B cell (primary cell): Measurements from ENCODE around the gene IRX4. TPM values are rescaled to one million over a fixed set of nuclear protein-coding genes. Genes with fewer than 3 reads are reported as not detected.

Experiments used
- ATAC-seq: fragments of 200-7000 bp; cut with Tn5 transposase; one replicate; pipeline ENCODE4 v1.10.0; 2021; ENCODE audit warnings: low read depth, mild to moderate bottlenecking, moderate number of reproducible peaks, moderate library complexity
- CTCF ChIA-PET: fragments of 350-600 bp; sonication (Branson Sonifier 250); formaldehyde crosslinking; loops from one replicate; lab custom pipeline; 2021; ENCODE audit warnings: antibody characterized with exemption, inconsistent platforms; lab: Charles Lee
- POLR2A ChIA-PET: fragments of 350-600 bp; sonication (Branson Sonifier 250); formaldehyde crosslinking; loops from one replicate; lab custom pipeline; 2021; ENCODE audit warnings: antibody characterized with exemption; lab: Charles Lee
- DNase-seq: peaks from one replicate; pipeline ENCODE4 v3.0.0; 2013
- H2AFZ ChIP-seq: 2 replicates; pipeline ENCODE4 v1.6.1; 2012; ENCODE audit warnings: mild to moderate bottlenecking, low read depth, low read length; ENCODE audit not compliant: insufficient read depth, poor library complexity, severe bottlenecking
- H3K27ac ChIP-seq, 2 donors: 1 replicate in 1 of 2; 2 replicates in 1 of 2; pipeline ENCODE4 v1.5.1; 2012 to 2013; ENCODE audit warnings: low read length in 2 of 2, mild to moderate bottlenecking in 2 of 2, moderate library complexity in 1 of 2
- H3K27me3 ChIP-seq, 4 experiments: fragments of 200-600 bp in 1 of 4; sonication (generic) in 1 of 4; replicated peaks in 1 of 4; 1 replicate in 2 of 4; 2 replicates in 2 of 4; pipeline versions ENCODE4 v1.6.1 to v1.7.0; 2013 to 2016; ENCODE audit warnings: low read length in 3 of 4, mild to moderate bottlenecking in 2 of 4, mixed read lengths in 1 of 4, moderate library complexity in 1 of 4; ENCODE audit not compliant: insufficient read depth in 4 of 4, control insufficient read depth in 3 of 4; ENCODE audit errors: control extremely low read depth in 1 of 4
- H3K36me3 ChIP-seq, 2 experiments: replicated peaks in 1 of 2; 1 replicate in 1 of 2; 2 replicates in 1 of 2; pipeline versions ENCODE4 v1.6.1 to v1.7.1; 2013; ENCODE audit warnings: low read length in 1 of 2; ENCODE audit not compliant: insufficient read depth in 2 of 2, control insufficient read depth in 1 of 2; ENCODE audit errors: control extremely low read depth in 1 of 2, extremely low read depth in 1 of 2
- H3K4me1 ChIP-seq, 2 donors: fragments of 200-600 bp in 1 of 2; sonication (generic) in 1 of 2; 1 replicate in 1 of 2; 2 replicates in 1 of 2; pipeline versions ENCODE4 v1.5.1 to v1.6.1; 2013 to 2017; ENCODE audit warnings: low read length in 2 of 2; ENCODE audit not compliant: control insufficient read depth in 2 of 2, insufficient read depth in 2 of 2
- H3K4me2 ChIP-seq: replicated peaks from 2 replicates; pipeline ENCODE3; 2012; ENCODE audit warnings: mild to moderate bottlenecking, low read depth, low read length; ENCODE audit not compliant: poor library complexity, severe bottlenecking
- H3K4me3 ChIP-seq, 5 experiments: fragments of 200-600 bp in 1 of 5; sonication (generic) in 1 of 5; 1 replicate in 3 of 5; 2 replicates in 2 of 5; pipeline versions ENCODE4 v1.5.1 to v1.7.0; 2011 to 2016; ENCODE audit warnings: low read length in 4 of 5, mild to moderate bottlenecking in 4 of 5, low read depth in 2 of 5, control low read depth in 1 of 5, moderate library complexity in 1 of 5; ENCODE audit not compliant: insufficient read depth in 1 of 5; ENCODE audit errors: control extremely low read depth in 1 of 5, extremely low read depth in 1 of 5
- H3K79me2 ChIP-seq: fragments of 200-600 bp; sonication (generic); one replicate; pipeline ENCODE4 v1.6.0; 2016; ENCODE audit warnings: low read length; ENCODE audit not compliant: control insufficient read depth, insufficient read depth
- H3K9ac ChIP-seq: fragments of 200-600 bp; sonication (generic); 2 replicates; pipeline ENCODE4 v1.6.1; 2017; ENCODE audit warnings: mild to moderate bottlenecking, low read length, moderate library complexity
- H3K9me3 ChIP-seq, 3 donors: one replicate each; pipeline versions ENCODE4 v1.6.1 to v1.7.1; 2013; ENCODE audit warnings: low read length in 2 of 3; ENCODE audit not compliant: control insufficient read depth in 2 of 3, insufficient read depth in 1 of 3; ENCODE audit errors: control extremely low read depth in 1 of 3
- H4K20me1 ChIP-seq: 2 replicates; pipeline ENCODE4 v1.6.0; 2012; ENCODE audit warnings: mild to moderate bottlenecking, low read length; ENCODE audit not compliant: insufficient read depth, control insufficient read depth, poor library complexity, severe bottlenecking
- H3K27ac Mint-ChIP-seq: one replicate; pipeline ENCODE4 v1.8.0; 2021; ENCODE audit warnings: mixed read lengths
- H3K27me3 Mint-ChIP-seq: one replicate; pipeline ENCODE4 v1.8.0; 2021; ENCODE audit warnings: mixed read lengths
- H3K4me1 Mint-ChIP-seq: one replicate; pipeline ENCODE4 v1.8.0; 2021; ENCODE audit warnings: mixed read lengths
- H3K4me3 Mint-ChIP-seq: one replicate; pipeline ENCODE4 v1.8.0; 2021; ENCODE audit warnings: mixed read lengths
- H3K9me3 Mint-ChIP-seq: one replicate; pipeline ENCODE4 v1.8.0; 2022; ENCODE audit warnings: mixed read lengths; ENCODE audit not compliant: insufficient read depth
- EZH2 ChIP-seq: IDR thresholded peaks from 2 replicates; pipeline ENCODE4 v1.6.1; 2012; ENCODE audit warnings: borderline replicate concordance, low read depth, mild to moderate bottlenecking, moderate library complexity, low read length; ENCODE audit not compliant: insufficient read depth, poor library complexity, severe bottlenecking
- WGBS: methylation state at CpG from one replicate; pipeline ENCODE4 v1.1.5; 2013; ENCODE audit warnings: missing lambda C conversion rate; ENCODE audit not compliant: insufficient coverage; 5-methylcytosine and 5-hydroxymethylcytosine counted together
- intact Hi-C: fragments of 100-400 bp; cut with micrococcal nuclease; formaldehyde crosslinking; loops from one replicate; pipeline ENCODE4 v1.10.0; 2022
- polyA plus RNA-seq: library from polyadenylated mRNA; depleted of rRNA; stranded (reverse); fragments of >200 nt; gene quantifications from 2 replicates; pipeline ENCODE4 v1.2.3, GENCODE V29; 2012
- total RNA-seq, 2 donors: library from RNA; stranded (reverse); fragments of 120-200 nt in 1 of 2; gene quantifications; 1 replicate in 1 of 2; 2 replicates in 1 of 2; pipeline versions ENCODE4 v1.2.3 to v1.2.4, GENCODE V29; 2013 to 2022
- TF ChIP-seq, protein P1 (sequence below): fragments of 200-600 bp; IDR thresholded peaks from one replicate; pipeline ENCODE4 v1.8.0; 2022; ENCODE audit warnings: antibody characterized with exemption, mild to moderate bottlenecking

The IRX4 gene
- total and polyA plus RNA-seq, 2 donors (not counting 1 experiment from before 2014, with no cell fraction given) = not detected

DNA sequence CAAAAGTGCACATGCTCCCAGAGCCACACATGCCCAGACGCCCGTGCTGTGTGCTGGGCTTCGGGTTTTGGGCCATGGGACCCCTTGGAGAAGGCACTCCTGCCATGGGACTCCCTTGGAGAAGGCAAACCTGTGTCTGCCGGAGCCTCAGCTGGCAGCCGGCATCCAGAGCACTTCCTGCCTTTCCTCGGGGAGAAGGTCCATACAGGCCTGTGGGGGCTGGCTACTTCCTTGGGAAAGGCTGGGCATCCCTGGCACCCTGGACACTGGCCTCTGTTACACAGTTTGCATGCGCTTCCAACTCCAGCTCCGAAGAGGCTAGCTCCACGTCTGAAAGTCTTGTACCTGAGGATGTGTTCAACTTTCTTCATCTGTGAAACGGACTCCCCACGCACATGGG is 14.7 kb upstream of the IRX4 start:
- no peaks in the 10 kb centered on the region for H3K4me1 Mint-ChIP-seq
- no peak for DNase-seq
- TF ChIP-seq EZH2 = no peak
- TF ChIP-seq, protein P1, sequence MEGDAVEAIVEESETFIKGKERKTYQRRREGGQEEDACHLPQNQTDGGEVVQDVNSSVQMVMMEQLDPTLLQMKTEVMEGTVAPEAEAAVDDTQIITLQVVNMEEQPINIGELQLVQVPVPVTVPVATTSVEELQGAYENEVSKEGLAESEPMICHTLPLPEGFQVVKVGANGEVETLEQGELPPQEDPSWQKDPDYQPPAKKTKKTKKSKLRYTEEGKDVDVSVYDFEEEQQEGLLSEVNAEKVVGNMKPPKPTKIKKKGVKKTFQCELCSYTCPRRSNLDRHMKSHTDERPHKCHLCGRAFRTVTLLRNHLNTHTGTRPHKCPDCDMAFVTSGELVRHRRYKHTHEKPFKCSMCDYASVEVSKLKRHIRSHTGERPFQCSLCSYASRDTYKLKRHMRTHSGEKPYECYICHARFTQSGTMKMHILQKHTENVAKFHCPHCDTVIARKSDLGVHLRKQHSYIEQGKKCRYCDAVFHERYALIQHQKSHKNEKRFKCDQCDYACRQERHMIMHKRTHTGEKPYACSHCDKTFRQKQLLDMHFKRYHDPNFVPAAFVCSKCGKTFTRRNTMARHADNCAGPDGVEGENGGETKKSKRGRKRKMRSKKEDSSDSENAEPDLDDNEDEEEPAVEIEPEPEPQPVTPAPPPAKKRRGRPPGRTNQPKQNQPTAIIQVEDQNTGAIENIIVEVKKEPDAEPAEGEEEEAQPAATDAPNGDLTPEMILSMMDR = no peak
- no peak overlapping the region for H3K4me3 Mint-ChIP-seq
- Histone ChIP-seq H3K4me3 (no peak overlapping the region), H3K4me1 (no peaks in the 10 kb centered on the region), H2AFZ (no peak overlapping the region), H3K4me2 (no peak overlapping the region), H3K79me2 (no peaks in the 10 kb centered on the region), H3K27ac (no peak overlapping the region), H3K9me3 (peaks cover 0 to 9% (median 0%) of the 10 kb centered on the region in 3 donors), H4K20me1 (no peaks in the 10 kb centered on the region), H3K36me3 (no peaks in the 10 kb centered on the region), H3K27me3 (peaks cover 0 to 10% (median 1%) of the 10 kb centered on the region in 4 experiments), H3K9ac (no peak overlapping the region)
- no peak for ATAC-seq
- ChIA-PET CTCF (no interaction called here), POLR2A (no interaction called here)
- WGBS = 71% methylated on average over 11 of the region's 11 CpGs
- intact Hi-C loops = no loop called here
- peaks cover 47% of the 10 kb centered on the region for H3K27me3 Mint-ChIP-seq
- H3K27ac Mint-ChIP-seq = no peak overlapping the region
- peaks cover 4% of the 10 kb centered on the region for H3K9me3 Mint-ChIP-seq

DNA sequence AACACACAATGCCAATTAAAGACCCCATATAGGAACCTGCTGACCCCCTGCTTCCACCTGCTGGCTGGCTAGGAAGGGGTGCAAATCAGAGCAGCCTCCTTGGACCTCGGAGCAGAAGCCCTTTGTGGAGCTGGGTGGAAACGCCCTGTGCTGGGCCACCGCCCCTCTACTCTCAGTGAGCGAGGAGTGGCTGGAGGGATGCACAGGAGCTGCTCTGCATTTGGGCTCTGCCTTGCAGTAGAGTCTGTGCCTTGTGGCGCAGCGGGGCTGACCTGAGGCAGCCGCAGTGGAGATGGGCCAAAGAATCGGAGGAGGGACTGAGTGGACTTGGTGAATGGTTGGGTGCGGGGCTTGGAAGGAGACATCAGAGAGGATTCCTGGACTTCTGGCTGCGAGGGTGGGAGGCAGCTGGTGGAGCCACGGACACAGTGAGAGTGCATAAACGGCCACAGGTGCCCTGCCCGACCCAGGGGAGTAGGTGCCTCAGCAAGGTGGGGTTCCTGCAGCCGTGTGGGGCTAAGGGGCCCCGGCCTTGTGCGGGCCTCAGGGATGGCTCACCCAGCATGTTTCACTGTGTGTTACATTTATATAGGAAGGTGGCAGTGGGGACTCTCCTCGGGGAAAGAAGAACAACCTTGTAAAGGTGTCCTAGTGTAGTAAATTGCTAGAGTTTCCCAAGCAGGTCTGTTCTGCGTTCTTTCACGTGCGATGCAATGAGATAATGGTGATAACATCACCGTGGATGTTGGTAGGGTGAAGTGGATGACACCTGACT is 14.1 kb upstream of the IRX4 start:
- no peaks in the 10 kb centered on the region for H3K4me1 ChIP-seq
- intact Hi-C loops = no loop called here
- H2AFZ ChIP-seq = no peak overlapping the region
- ChIA-PET POLR2A (no interaction called here), CTCF (no interaction called here)
- Mint-ChIP-seq H3K27me3 (peaks cover 42% of the 10 kb centered on the region), H3K9me3 (peaks cover 1% of the 10 kb centered on the region), H3K27ac (no peak overlapping the region), H3K4me1 (no peaks in the 10 kb centered on the region), H3K4me3 (no peak overlapping the region)
- H3K79me2 ChIP-seq = no peaks in the 10 kb centered on the region
- no peak overlapping the region for H3K27ac ChIP-seq
- peaks cover 0 to 5% (median 0%) of the 10 kb centered on the region in 3 donors for H3K9me3 ChIP-seq
- no peak overlapping the region for H3K4me2 ChIP-seq
- H3K36me3 ChIP-seq = no peaks in the 10 kb centered on the region
- H3K9ac ChIP-seq = no peak overlapping the region
- H3K4me3 ChIP-seq = no peak overlapping the region
- H4K20me1 ChIP-seq = no peaks in the 10 kb centered on the region
- peaks cover 0 to 10% (median 1%) of the 10 kb centered on the region in 4 experiments for H3K27me3 ChIP-seq
- no peak for DNase-seq
- ATAC-seq = no peak
- 80% methylated on average over 21 of the region's 21 CpGs for WGBS
- no peak for TF ChIP-seq EZH2
- TF ChIP-seq, protein P1 = no peak
